Measurements from ENCODE around the gene MAT2B.

DNA sequence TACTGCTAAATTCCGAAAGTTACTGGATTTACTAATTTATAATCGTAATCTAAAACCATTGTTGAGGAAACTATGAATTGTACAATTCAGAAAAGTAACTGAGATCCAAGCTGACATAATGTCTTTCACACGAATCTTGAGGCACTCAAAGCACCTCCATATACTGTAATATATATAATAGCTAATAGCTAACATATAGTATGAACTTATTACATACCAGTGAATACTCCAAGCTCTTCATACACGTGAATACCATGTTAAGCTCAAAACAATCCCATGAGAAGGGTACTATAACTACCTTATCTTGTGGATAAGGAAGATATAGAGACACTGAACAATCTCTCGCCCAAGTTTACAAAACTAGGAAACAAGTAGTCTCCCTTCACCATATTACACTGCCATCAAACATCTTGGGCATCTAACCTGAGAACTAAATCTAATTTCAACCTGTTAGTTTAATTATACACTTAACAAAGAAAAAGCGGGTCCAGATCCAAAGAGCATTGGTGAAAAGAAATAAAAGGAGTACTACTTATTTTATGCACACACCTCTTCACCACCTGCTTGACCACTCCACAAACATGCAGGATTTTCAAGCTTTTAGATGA lies 46.5 kb upstream of the MAT2B start:
- TF ChIP-seq POLR2A (IDR thresholded peaks at IDR 0.05) = no peak
- TF ChIP-seq CTCF (IDR thresholded peaks at IDR 0.05) = no peak
- TF ChIP-seq POLR2AphosphoS5 (IDR thresholded peaks at IDR 0.05) = no peak
- no peak for TF ChIP-seq EP300 (IDR thresholded peaks at IDR 0.05)
